HepG2 (cell line): ENCODE measurements around the gene WDR91. TPM values are rescaled to one million over a fixed set of nuclear protein-coding genes. Genes with fewer than 3 reads are reported as not detected.

Experiments used
- ATAC-seq: fragments of 200-7000 bp; cut with Tn5 transposase; 3 replicates; pipeline ENCODE4 v1.9.1; 2020; ENCODE audit warnings: mild to moderate bottlenecking, moderate library complexity
- BruUV-seq: library from RNA; stranded (reverse); fragments of 400-500 nt; replicated peaks from 2 replicates; lab custom pipeline; 2021; lab: Mats Ljungman, UMichigan
- CTCF ChIA-PET: fragments of 300-600 bp; formaldehyde crosslinking; extraction: SDS; loops from one replicate; lab custom pipeline; 2021; ENCODE audit warnings: low total read pairs, inconsistent platforms, low intra/inter-chr PET ratio; lab: Yijun Ruan, JAX
- POLR2A ChIA-PET: fragments of 350-600 bp; sonication (Branson Sonifier 250); formaldehyde crosslinking; loops from one replicate; lab custom pipeline; 2020; ENCODE audit warnings: antibody characterized with exemption, inconsistent platforms; lab: Yijun Ruan, JAX
- DNase-seq: peaks from one replicate; pipeline ENCODE4 v3.0.0-alpha.2; 2015; ENCODE audit warnings: low spot score
- FAIRE-seq: peaks from 3 replicates; lab custom pipeline; 2011; peaks lifted over from hg19 to GRCh38; lab: Jason Lieb, UNC
- H2AFZ ChIP-seq: one replicate; pipeline ENCODE4 v1.6.1; 2011; ENCODE audit warnings: low read length, inconsistent platforms
- H3K27ac ChIP-seq: fragments of 300-600 bp; 3 replicates; pipeline ENCODE4 v1.8.0; 2011; ENCODE audit warnings: mixed run types, mild to moderate bottlenecking, mixed read lengths, low read length, inconsistent platforms; ENCODE audit not compliant: insufficient read depth; ENCODE audit errors: extremely low read length
- H3K27me3 ChIP-seq, 2 experiments: fragments of 200-600 bp in 1 of 2; 2 replicates in 1 of 2; 3 replicates in 1 of 2; pipeline versions ENCODE4 v1.6.0 to v1.8.0; 2011; ENCODE audit warnings: low read length in 2 of 2, mild to moderate bottlenecking in 2 of 2, moderate library complexity in 2 of 2, inconsistent platforms in 1 of 2; ENCODE audit not compliant: insufficient read depth in 2 of 2, control insufficient read depth in 1 of 2
- H3K36me3 ChIP-seq, 2 experiments: fragments of 200-600 bp in 1 of 2; replicated peaks in 1 of 2; 2 replicates in 1 of 2; 3 replicates in 1 of 2; pipeline versions ENCODE4 v1.5.1 to v1.8.0; 2011; ENCODE audit warnings: low read length in 2 of 2, inconsistent platforms in 1 of 2; ENCODE audit not compliant: insufficient read depth in 2 of 2, control insufficient read depth in 1 of 2
- H3K4me1 ChIP-seq: 2 replicates; pipeline ENCODE4 v1.5.1; 2012; ENCODE audit warnings: low read length, inconsistent platforms; ENCODE audit not compliant: insufficient read depth
- H3K4me2 ChIP-seq: 2 replicates; pipeline ENCODE4 v1.6.0; 2011; ENCODE audit warnings: low read depth, low read length, inconsistent platforms
- H3K4me3 ChIP-seq, 3 experiments: fragments of 200-600 bp in 1 of 3; sonication (generic), shearing (Covaris generic) in 1 of 3; replicated peaks in 1 of 3; 2 replicates each; pipeline ENCODE4 v1.5.1; 2011 to 2016; ENCODE audit warnings: low read length in 3 of 3, inconsistent platforms in 2 of 3, low read depth in 2 of 3, mild to moderate bottlenecking in 2 of 3, control low read depth in 1 of 3, mixed read lengths in 1 of 3; ENCODE audit not compliant: insufficient read depth in 1 of 3
- H3K79me2 ChIP-seq: one replicate; pipeline ENCODE4 v1.6.1; 2011; ENCODE audit warnings: low read length, inconsistent platforms; ENCODE audit not compliant: insufficient read depth
- H3K9ac ChIP-seq: 2 replicates; pipeline ENCODE4 v1.6.0; 2011; ENCODE audit warnings: mild to moderate bottlenecking, low read depth, low read length, inconsistent platforms; ENCODE audit not compliant: insufficient read depth
- H3K9me3 ChIP-seq: 2 replicates; pipeline ENCODE4 v1.5.1; 2012; ENCODE audit warnings: mild to moderate bottlenecking, low read length
- H4K20me1 ChIP-seq: 2 replicates; pipeline ENCODE4 v1.6.0; 2011; ENCODE audit warnings: inconsistent platforms, mild to moderate bottlenecking, low read length, moderate library complexity; ENCODE audit not compliant: insufficient read depth
- CBFB ChIP-seq: sonication (generic); formaldehyde crosslinking; IDR thresholded peaks from 2 replicates; pipeline ENCODE4 v1.4.0; 2020; ENCODE audit warnings: missing genetic modification reagents
- CBX2 ChIP-seq, 2 experiments: fragments of 200-600 bp in 1 of 2; sonication (generic); formaldehyde crosslinking in 1 of 2; IDR thresholded peaks; 2 replicates each; pipeline versions ENCODE4 v1.7.0 to v1.8.1; 2018 to 2022; ENCODE audit warnings: low read depth in 2 of 2, low read length in 1 of 2, mild to moderate bottlenecking in 1 of 2, missing genetic modification reagents in 1 of 2
- NFE2L1 ChIP-seq: sonication (generic); formaldehyde crosslinking; IDR thresholded peaks from 2 replicates; pipeline ENCODE4 v1.4.0; 2020; ENCODE audit warnings: missing genetic modification reagents, mild to moderate bottlenecking, borderline replicate concordance
- RAD21 ChIP-seq: fragments of 450-650 bp; formaldehyde crosslinking; IDR thresholded peaks from 2 replicates; pipeline ENCODE4 v1.5.0; 2020; ENCODE audit warnings: mild to moderate bottlenecking
- TP53 ChIP-seq: sonication (generic); formaldehyde crosslinking; conservative IDR thresholded peaks from 2 replicates; pipeline ENCODE4 v1.4.0; 2020; ENCODE audit warnings: missing genetic modification reagents
- ZBTB7A ChIP-seq: sonication (generic); formaldehyde crosslinking; IDR thresholded peaks from 2 replicates; pipeline ENCODE4 v1.8.0; 2022; ENCODE audit warnings: mild to moderate bottlenecking, missing genetic modification reagents
- ZNF121 ChIP-seq: sonication (generic); formaldehyde crosslinking; IDR thresholded peaks from 2 replicates; pipeline ENCODE4 v1.5.0; 2020; ENCODE audit warnings: mild to moderate bottlenecking, missing genetic modification reagents
- ZNF747 ChIP-seq: sonication (generic); formaldehyde crosslinking; IDR thresholded peaks from 2 replicates; pipeline ENCODE4 v1.8.1; 2023; ENCODE audit warnings: missing genetic modification reagents, mild to moderate bottlenecking, borderline replicate concordance
- ZNF75D ChIP-seq: sonication (generic); formaldehyde crosslinking; IDR thresholded peaks from 2 replicates; pipeline ENCODE4 v1.8.1; 2023; ENCODE audit warnings: missing genetic modification reagents, mild to moderate bottlenecking, borderline replicate concordance
- ZNF768 ChIP-seq: sonication (generic); formaldehyde crosslinking; IDR thresholded peaks from 2 replicates; pipeline ENCODE4 v1.4.0; 2020; ENCODE audit warnings: missing genetic modification reagents
- ZNF879 ChIP-seq: sonication (generic); formaldehyde crosslinking; IDR thresholded peaks from 2 replicates; pipeline ENCODE4 v1.8.1; 2023; ENCODE audit warnings: missing genetic modification reagents
- WGBS: methylation state at CpG from one replicate; pipeline ENCODE4 v1.1.6; 2017; ENCODE audit warnings: low lambda C conversion rate; 5-methylcytosine and 5-hydroxymethylcytosine counted together
- in situ Hi-C: cut with HindIII; loops from 2 replicates; pipeline ENCODE4 v1.10.0; 2017; ENCODE audit warnings: low pct_unique_long_range_greater_than_20kb; ENCODE audit not compliant: extremely low pct_ligation_motif_present
- intact Hi-C: fragments of 100-400 bp; cut with micrococcal nuclease; formaldehyde crosslinking; loops from one replicate; pipeline ENCODE4 v1.10.0; 2022; ENCODE audit not compliant: unreplicated experiment
- polyA plus RNA-seq, 8 experiments: library from polyadenylated mRNA; depleted of rRNA in 3 of 8; stranded (reverse) in 7 of 8; unstranded in 1 of 8; fragments of >200 nt; fragmentation: Illumina TruSeq in 4 of 8; extraction: Trizol in 4 of 8; gene quantifications; 2 replicates each; pipeline versions ENCODE4 v1.2.1 to v1.2.3, GENCODE V29; 2011 to 2016; ENCODE audit warnings: low read depth in 4 of 8, missing spikeins in 1 of 8, mixed read lengths in 1 of 8; ENCODE audit not compliant: insufficient read depth in 1 of 8
- total RNA-seq, 5 experiments: library from RNA; depleted of rRNA; stranded (reverse); fragments of >200 nt; fragmentation: Illumina TruSeq; extraction: Trizol; gene quantifications; 2 replicates each; pipeline ENCODE4 v1.2.3, GENCODE V29; 2016; ENCODE audit warnings: low read depth in 1 of 5
- TF ChIP-seq, protein P1 (sequence below): fragments of 450-650 bp; IDR thresholded peaks from 2 replicates; pipeline ENCODE4 v1.6.1; 2017; ENCODE audit warnings: mild to moderate bottlenecking
- TF ChIP-seq, protein P2 (sequence below): sonication (generic); formaldehyde crosslinking; conservative IDR thresholded peaks from 2 replicates; pipeline ENCODE4 v1.5.0; 2020; ENCODE audit warnings: missing genetic modification reagents
- TF ChIP-seq, protein P3 (sequence below): sonication (generic); formaldehyde crosslinking; IDR thresholded peaks from 2 replicates; pipeline ENCODE4 v1.4.0; 2020; ENCODE audit warnings: missing genetic modification reagents, mild to moderate bottlenecking, borderline replicate concordance
- TF ChIP-seq, protein P4 (sequence below): sonication (generic); formaldehyde crosslinking; IDR thresholded peaks from 2 replicates; pipeline ENCODE4 v1.4.0; 2020; ENCODE audit warnings: mild to moderate bottlenecking, missing genetic modification reagents

WDR91 gene
- total and polyA plus RNA-seq, 2 of the 13 experiments (the other 11 are each of a cell fraction or from before 2014, with no cell fraction given), result 11.6 to 12.1 TPM

DNA sequence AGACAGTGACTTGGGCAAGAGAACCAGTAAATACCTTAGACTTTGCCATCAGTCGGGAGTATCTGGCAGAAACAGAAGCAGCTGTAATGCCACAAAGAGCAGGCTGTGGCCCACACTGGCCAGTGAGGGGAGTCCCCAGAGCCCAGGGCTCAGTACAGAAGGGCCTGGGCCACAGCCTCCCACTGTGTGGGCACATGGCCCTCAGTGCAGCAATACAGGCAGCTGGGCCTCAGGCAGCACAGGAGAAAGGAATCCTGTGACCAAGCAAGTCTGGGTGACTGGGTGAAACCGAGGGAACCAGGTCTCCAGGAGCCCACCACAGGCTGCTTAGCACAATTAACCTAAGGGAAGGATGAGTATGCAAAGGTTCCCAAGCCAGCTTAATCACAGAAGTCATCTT, 14.0 kb downstream of the WDR91 start (continued):
- TF ChIP-seq ZNF768 (CRISPR knock-in tag), result no peak
- TF ChIP-seq RAD21 (CRISPR knock-in tag), result no peak
- TF ChIP-seq ZNF747 (CRISPR knock-in tag), result no peak

DNA sequence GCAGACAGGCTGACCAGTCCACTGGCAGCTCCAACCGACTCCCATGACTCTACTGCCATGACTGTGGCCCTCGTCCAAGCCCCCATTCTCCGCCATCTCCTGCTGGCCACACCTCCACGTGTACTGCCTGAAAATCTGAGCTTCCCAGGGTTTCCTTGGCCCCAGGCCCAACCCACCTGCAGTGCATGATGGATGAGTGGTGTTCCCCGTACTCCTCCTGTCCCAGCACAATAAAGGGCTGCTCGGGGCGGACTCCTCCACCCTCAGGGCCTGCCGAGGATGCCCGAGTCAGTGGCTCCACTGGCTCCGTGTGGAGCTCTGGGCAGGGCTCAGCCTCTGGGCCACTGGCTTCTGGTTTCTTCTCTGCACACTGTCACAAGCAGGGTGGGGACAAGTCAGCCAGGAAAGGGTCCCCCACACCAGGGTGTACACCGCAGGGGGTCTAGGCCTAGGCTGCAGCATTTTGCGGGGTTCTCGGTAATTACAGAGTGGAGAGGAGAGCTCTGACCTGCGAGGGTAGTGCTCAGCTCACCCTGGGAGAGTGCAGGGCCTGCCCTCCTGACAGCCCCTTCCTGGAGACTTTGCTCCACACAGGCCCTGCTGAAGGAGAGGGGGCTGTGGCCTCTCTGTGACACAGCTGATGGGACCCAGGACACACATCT, 15.2 kb downstream of the WDR91 start:
- CTCF ChIA-PET, result no interaction called here
- no peak for FAIRE-seq
- Histone ChIP-seq H3K9me3 (no peaks in the 10 kb centered on the region), H3K27me3 (no peaks in the 10 kb centered on the region), H3K79me2 (no peaks in the 10 kb centered on the region), H3K36me3 (peaks cover 27 to 66% of the 10 kb centered on the region in 2 experiments), H3K27ac (no peak overlapping the region), H3K9ac (no peak overlapping the region), H3K4me3 (no peak overlapping the region)
- intact Hi-C loops (no loop called here), in situ Hi-C loops (no loop called here)
- no TSS peak for BruUV-seq
- TF ChIP-seq NFE2L1 (CRISPR knock-in tag) (no peak), CBFB (CRISPR knock-in tag) (no peak), ZNF75D (CRISPR knock-in tag) (no peak), ZBTB7A (CRISPR knock-in tag) (no peak), TP53 (CRISPR knock-in tag) (no peak), ZNF121 (CRISPR knock-in tag) (no peak), ZNF879 (no peak), CBX2 (IDR thresholded peaks at IDR 0.05; ENCODE audit: low read depth, low read length) (no peak), CBX2 (CRISPR knock-in tag; IDR thresholded peaks at IDR 0.05; ENCODE audit: low read depth) (no peak)
- TF ChIP-seq, protein P1, sequence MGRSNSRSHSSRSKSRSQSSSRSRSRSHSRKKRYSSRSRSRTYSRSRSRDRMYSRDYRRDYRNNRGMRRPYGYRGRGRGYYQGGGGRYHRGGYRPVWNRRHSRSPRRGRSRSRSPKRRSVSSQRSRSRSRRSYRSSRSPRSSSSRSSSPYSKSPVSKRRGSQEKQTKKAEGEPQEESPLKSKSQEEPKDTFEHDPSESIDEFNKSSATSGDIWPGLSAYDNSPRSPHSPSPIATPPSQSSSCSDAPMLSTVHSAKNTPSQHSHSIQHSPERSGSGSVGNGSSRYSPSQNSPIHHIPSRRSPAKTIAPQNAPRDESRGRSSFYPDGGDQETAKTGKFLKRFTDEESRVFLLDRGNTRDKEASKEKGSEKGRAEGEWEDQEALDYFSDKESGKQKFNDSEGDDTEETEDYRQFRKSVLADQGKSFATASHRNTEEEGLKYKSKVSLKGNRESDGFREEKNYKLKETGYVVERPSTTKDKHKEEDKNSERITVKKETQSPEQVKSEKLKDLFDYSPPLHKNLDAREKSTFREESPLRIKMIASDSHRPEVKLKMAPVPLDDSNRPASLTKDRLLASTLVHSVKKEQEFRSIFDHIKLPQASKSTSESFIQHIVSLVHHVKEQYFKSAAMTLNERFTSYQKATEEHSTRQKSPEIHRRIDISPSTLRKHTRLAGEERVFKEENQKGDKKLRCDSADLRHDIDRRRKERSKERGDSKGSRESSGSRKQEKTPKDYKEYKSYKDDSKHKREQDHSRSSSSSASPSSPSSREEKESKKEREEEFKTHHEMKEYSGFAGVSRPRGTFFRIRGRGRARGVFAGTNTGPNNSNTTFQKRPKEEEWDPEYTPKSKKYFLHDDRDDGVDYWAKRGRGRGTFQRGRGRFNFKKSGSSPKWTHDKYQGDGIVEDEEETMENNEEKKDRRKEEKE, result no peak
- TF ChIP-seq, protein P2, sequence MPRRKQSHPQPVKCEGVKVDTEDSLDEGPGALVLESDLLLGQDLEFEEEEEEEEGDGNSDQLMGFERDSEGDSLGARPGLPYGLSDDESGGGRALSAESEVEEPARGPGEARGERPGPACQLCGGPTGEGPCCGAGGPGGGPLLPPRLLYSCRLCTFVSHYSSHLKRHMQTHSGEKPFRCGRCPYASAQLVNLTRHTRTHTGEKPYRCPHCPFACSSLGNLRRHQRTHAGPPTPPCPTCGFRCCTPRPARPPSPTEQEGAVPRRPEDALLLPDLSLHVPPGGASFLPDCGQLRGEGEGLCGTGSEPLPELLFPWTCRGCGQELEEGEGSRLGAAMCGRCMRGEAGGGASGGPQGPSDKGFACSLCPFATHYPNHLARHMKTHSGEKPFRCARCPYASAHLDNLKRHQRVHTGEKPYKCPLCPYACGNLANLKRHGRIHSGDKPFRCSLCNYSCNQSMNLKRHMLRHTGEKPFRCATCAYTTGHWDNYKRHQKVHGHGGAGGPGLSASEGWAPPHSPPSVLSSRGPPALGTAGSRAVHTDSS (CRISPR knock-in tag), result no peak
- TF ChIP-seq, protein P3, sequence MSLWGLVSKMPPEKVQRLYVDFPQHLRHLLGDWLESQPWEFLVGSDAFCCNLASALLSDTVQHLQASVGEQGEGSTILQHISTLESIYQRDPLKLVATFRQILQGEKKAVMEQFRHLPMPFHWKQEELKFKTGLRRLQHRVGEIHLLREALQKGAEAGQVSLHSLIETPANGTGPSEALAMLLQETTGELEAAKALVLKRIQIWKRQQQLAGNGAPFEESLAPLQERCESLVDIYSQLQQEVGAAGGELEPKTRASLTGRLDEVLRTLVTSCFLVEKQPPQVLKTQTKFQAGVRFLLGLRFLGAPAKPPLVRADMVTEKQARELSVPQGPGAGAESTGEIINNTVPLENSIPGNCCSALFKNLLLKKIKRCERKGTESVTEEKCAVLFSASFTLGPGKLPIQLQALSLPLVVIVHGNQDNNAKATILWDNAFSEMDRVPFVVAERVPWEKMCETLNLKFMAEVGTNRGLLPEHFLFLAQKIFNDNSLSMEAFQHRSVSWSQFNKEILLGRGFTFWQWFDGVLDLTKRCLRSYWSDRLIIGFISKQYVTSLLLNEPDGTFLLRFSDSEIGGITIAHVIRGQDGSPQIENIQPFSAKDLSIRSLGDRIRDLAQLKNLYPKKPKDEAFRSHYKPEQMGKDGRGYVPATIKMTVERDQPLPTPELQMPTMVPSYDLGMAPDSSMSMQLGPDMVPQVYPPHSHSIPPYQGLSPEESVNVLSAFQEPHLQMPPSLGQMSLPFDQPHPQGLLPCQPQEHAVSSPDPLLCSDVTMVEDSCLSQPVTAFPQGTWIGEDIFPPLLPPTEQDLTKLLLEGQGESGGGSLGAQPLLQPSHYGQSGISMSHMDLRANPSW, result no peak
- TF ChIP-seq, protein P4, sequence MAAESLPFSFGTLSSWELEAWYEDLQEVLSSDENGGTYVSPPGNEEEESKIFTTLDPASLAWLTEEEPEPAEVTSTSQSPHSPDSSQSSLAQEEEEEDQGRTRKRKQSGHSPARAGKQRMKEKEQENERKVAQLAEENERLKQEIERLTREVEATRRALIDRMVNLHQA, result no peak
- TF ChIP-seq, all 625 proteins: peak for 0
- DNase-seq (no peak), ATAC-seq (no peak)
- Histone ChIP-seq H2AFZ (no peak overlapping the region), H3K4me2 (no peak overlapping the region), H4K20me1 (no peaks in the 10 kb centered on the region), H3K4me1 (peaks cover 12% of the 10 kb centered on the region)
- WGBS, result 95% methylated on average over 12 of the region's 14 CpGs
- POLR2A ChIA-PET, result no interaction called here
